ENCODE measurements around the gene RNF220. TPM values are rescaled to one million over a fixed set of nuclear protein-coding genes. Genes with fewer than 3 reads are reported as not detected.

RNF220 gene
- total and polyA plus RNA-seq, 2 of the 4 experiments (the other 2 are of a cell fraction), result 71.8 to 77.1 TPM

GRCh38 chr1:44631647-44632539, 226.8 kb downstream of the RNF220 start:
- CTCF ChIA-PET, result interaction anchor here (0.5 to 2.0 kb wide), 3 partner anchors 21 to 22 kb away, joined by 3 to 7 read pairs (median 5); no protein-coding TSS in a partner anchor
- POLR2A ChIA-PET (ENCODE audit: unreplicated experiment), result interaction anchor here (0.6 to 1.2 kb wide), 7 partner anchors 10 to 863 kb away, joined by 3 to 5 read pairs (median 4); no protein-coding TSS in a partner anchor
- Histone ChIP-seq H3K4me1 (ENCODE audit: control insufficient read depth, insufficient read depth, low read length) (peaks cover 16% of the 10 kb centered on the region), H2BK5ac (ENCODE audit: low read depth, low read length, poor library complexity, severe bottlenecking) (peak overlapping the region; percentile 80), H4K5ac (ENCODE audit: low read depth, low read length) (peak overlapping the region; percentile 99), H3K18ac (ENCODE audit: low read depth, low read length) (peak overlapping the region; percentile 88), H3K27me3 (ENCODE audit: control insufficient read depth, insufficient read depth, low read length) (no peaks in the 10 kb centered on the region), H3K9me3 (ENCODE audit: control insufficient read depth, insufficient read depth, low read length) (no peaks in the 10 kb centered on the region), H3K79me1 (ENCODE audit: low read depth in 1 of 2, low read length in 2 of 2) (peaks cover 28 to 49% of the 10 kb centered on the region in 2 experiments), H4K91ac (ENCODE audit: insufficient read depth, low read depth, low read length) (peak overlapping the region; percentile 87), H2AK9ac (replicated peaks; ENCODE audit: low read depth, low read length, poor library complexity) (peak overlapping the region; percentile 94), H4K20me1 (ENCODE audit: insufficient read depth, low read length) (peaks cover 12% of the 10 kb centered on the region), H3K36me3 (ENCODE audit: control insufficient read depth, insufficient read depth, low read length) (peaks cover 35% of the 10 kb centered on the region), H3K4me3 (ENCODE audit: insufficient read depth, low read depth, low read length) (peak overlapping the region; percentile 93), H3K27ac (ENCODE audit: insufficient read depth, low read length) (peak overlapping the region; percentile 94), H2BK15ac (ENCODE audit: low read depth, low read length) (peak overlapping the region; percentile 77; the same call in 2 of the 3 replicates), H2BK120ac (ENCODE audit: low read depth, low read length) (peak overlapping the region; percentile 50), H3K4ac (ENCODE audit: low read depth, low read length) (peak overlapping the region; percentile 97), H3K56ac (ENCODE audit: extremely low read depth, insufficient read depth, low read length) (peak overlapping the region; percentile 77; the same call in 1 of the 2 replicates), H3K9ac (ENCODE audit: low read depth, low read length) (peak overlapping the region; percentile 88), H2AK5ac (ENCODE audit: low read depth, low read length) (peak overlapping the region; percentile 89), H2AFZ (replicated peaks; ENCODE audit: low read length, poor library complexity) (peak overlapping the region; percentile 97), H2BK20ac (ENCODE audit: low read depth, low read length) (peak overlapping the region; percentile 69; the same call in 1 of the 2 replicates), H3K4me2 (ENCODE audit: low read depth, low read length) (peak overlapping the region; percentile 98), H3K14ac (replicated peaks; ENCODE audit: low read depth, low read length) (peak overlapping the region; percentile 86), H4K8ac (ENCODE audit: low read depth in 2 of 2, low read length in 2 of 2) (peak overlapping the region; percentile 99 to 100), H3K9me1 (ENCODE audit: insufficient read depth, low read length) (peaks cover 38% of the 10 kb centered on the region), H3K23ac (ENCODE audit: low read depth, low read length) (peak overlapping the region; percentile 89)
- no TSS peak for BruUV-seq (replicated peaks)
- WGBS, 2 experiments (ENCODE audit: extremely low coverage in 2 of 2, insufficient read length in 1 of 2), result 0% methylated on average over 52 of the region's 88 CpGs; no CpG with 5 or more reads in 1 of the 2 experiments
- intact Hi-C loops (cut with micrococcal nuclease), result loop anchor here (1.0 kb wide), 1 partner anchor 14 kb away; no protein-coding TSS in a partner anchor
- ATAC-seq (ENCODE audit: low read depth) (peak; percentile 84), DNase-seq (peak; percentile 81)
- in situ Hi-C loops (cut with MboI; ENCODE audit: low sequenced_read_pairs), result no loop called here
- dilution Hi-C loops (cut with HindIII; ENCODE audit: low sequenced_read_pairs, unreplicated experiment), result no loop called here
- TF ChIP-seq MAZ (IDR thresholded peaks at IDR 0.05; ENCODE audit: borderline replicate concordance, low read depth, low read length) (peak; percentile 64; the same call in 1 of the 2 replicates), USF2 (IDR thresholded peaks at IDR 0.05; ENCODE audit: low read depth, low read length) (peak; percentile 95), BHLHE40 (IDR thresholded peaks at IDR 0.05; ENCODE audit: low read depth, low read length) (peak; percentile 89), SMC3 (IDR thresholded peaks at IDR 0.05; ENCODE audit: low read depth, low read length) (no peak), POLR2A (IDR thresholded peaks at IDR 0.05; ENCODE audit: low read depth, low read length) (peak; percentile 86), MXI1 (IDR thresholded peaks at IDR 0.05; ENCODE audit: borderline replicate concordance, low read depth, low read length) (0 out of 2 replicates have a peak, but pooled peaks have one; percentile 24), NFE2L2 (IDR thresholded peaks at IDR 0.05; ENCODE audit: low read depth, low read length) (no peak), CHD1 (IDR thresholded peaks at IDR 0.05; ENCODE audit: low read depth, low read length) (no peak)
